ENCODE data around the gene ZNF205. TPM values are rescaled to one million over a fixed set of nuclear protein-coding genes. Genes with fewer than 3 reads are reported as not detected.

The ZNF205 gene
- total and polyA plus RNA-seq, 2 of the 13 experiments (the other 11 are each of a cell fraction or from before 2014, with no cell fraction given) = 5.8 to 10.2 TPM

DNA sequence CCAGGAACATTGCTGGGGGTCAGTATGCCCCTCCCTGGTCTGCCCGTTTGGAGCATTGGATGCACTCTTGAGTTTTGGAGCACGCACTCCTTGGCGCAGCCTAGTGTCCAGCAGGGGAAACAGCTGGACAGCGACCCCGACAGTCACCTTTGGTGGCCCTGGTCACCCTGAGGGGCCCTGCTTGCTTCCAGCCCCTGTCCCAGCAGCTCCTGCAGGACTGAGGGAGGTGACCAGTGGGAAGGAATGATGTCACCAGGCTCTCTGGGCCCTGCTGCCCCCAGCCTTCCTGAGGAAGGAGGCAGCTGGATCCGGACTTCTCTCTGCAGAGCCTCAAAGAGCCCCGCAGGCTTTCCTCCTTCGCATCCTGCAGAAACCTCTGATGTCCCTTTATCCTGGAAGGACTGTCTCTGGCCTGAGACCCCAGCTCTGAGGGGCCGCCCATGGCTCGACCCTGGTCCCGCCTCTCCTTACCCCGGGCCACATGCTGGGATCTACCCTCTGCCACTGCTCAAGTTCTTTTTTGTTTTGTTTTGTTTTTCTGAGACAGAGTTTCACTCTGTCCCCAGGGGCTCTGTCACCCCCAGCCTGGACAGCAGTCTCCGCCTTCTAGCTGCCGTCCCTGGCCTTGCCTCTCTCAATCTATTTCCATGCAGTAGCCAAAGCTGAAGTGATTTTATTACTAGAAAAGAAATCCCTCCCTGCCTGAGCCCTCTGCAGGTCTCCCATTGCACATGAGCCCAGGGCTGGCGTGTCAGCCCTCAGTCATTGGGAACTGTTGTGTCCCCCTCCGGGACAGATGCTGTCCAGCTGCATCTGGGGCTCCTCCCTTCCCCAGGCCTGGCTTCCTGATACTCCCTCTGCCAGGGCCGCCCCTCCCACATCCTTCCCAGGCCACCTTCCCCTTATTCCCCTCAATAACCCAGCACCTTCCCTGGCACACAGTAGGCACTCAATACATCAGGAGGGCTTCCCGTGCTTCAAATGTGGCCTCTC lies 24.8 kb upstream of the ZNF205 start (continued):
- TF ChIP-seq NR2F6 (IDR thresholded peaks at IDR 0.05) = peak; percentile 68
- peak; percentile 63; the same call in 1 of the 2 replicates for TF ChIP-seq NR2F6 (CRISPR knock-in tag; IDR thresholded peaks at IDR 0.05)
- TF ChIP-seq HDAC2 (CRISPR knock-in tag; IDR thresholded peaks at IDR 0.05) = peak; percentile 38; the same call in 1 of the 2 replicates
- TF ChIP-seq, protein P1, sequence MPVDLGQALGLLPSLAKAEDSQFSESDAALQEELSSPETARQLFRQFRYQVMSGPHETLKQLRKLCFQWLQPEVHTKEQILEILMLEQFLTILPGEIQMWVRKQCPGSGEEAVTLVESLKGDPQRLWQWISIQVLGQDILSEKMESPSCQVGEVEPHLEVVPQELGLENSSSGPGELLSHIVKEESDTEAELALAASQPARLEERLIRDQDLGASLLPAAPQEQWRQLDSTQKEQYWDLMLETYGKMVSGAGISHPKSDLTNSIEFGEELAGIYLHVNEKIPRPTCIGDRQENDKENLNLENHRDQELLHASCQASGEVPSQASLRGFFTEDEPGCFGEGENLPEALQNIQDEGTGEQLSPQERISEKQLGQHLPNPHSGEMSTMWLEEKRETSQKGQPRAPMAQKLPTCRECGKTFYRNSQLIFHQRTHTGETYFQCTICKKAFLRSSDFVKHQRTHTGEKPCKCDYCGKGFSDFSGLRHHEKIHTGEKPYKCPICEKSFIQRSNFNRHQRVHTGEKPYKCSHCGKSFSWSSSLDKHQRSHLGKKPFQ (CRISPR knock-in tag; IDR thresholded peaks at IDR 0.05; ENCODE audit: insufficient replicate concordance) = no peak
- TF ChIP-seq ELF1 (CRISPR knock-in tag; IDR thresholded peaks at IDR 0.05) = no peak
- TF ChIP-seq ZNF644 (CRISPR knock-in tag; IDR thresholded peaks at IDR 0.05; ENCODE audit: low read depth) = peak; percentile 55; the same call in 1 of the 2 replicates
- TF ChIP-seq ZNF780A (CRISPR knock-in tag; IDR thresholded peaks at IDR 0.05) = no peak
- no peak for TF ChIP-seq DBP (CRISPR knock-in tag; IDR thresholded peaks at IDR 0.05; ENCODE audit: not compliant biosample characterization)
- TF ChIP-seq TFAP4 (IDR thresholded peaks at IDR 0.05; ENCODE audit: borderline replicate concordance, low read depth) = peak; percentile 74; the same call in 1 of the 2 replicates
- 0 out of 2 replicates have a peak, but pooled peaks have one; percentile 73 for TF ChIP-seq ZBTB7B (CRISPR knock-in tag; IDR thresholded peaks at IDR 0.05)
- TF ChIP-seq HNF4A (CRISPR knock-in tag; IDR thresholded peaks at IDR 0.05) = peak; percentile 14; the same call in 1 of the 2 replicates
- no peak for TF ChIP-seq NFAT5 (CRISPR knock-in tag; IDR thresholded peaks at IDR 0.05)
- TF ChIP-seq ZNF670 (CRISPR knock-in tag; IDR thresholded peaks at IDR 0.05; ENCODE audit: borderline replicate concordance) = 0 out of 2 replicates have a peak, but pooled peaks have one; percentile 34
- no peak for TF ChIP-seq NFYC (CRISPR knock-in tag; IDR thresholded peaks at IDR 0.05)
- TF ChIP-seq, protein P2, sequence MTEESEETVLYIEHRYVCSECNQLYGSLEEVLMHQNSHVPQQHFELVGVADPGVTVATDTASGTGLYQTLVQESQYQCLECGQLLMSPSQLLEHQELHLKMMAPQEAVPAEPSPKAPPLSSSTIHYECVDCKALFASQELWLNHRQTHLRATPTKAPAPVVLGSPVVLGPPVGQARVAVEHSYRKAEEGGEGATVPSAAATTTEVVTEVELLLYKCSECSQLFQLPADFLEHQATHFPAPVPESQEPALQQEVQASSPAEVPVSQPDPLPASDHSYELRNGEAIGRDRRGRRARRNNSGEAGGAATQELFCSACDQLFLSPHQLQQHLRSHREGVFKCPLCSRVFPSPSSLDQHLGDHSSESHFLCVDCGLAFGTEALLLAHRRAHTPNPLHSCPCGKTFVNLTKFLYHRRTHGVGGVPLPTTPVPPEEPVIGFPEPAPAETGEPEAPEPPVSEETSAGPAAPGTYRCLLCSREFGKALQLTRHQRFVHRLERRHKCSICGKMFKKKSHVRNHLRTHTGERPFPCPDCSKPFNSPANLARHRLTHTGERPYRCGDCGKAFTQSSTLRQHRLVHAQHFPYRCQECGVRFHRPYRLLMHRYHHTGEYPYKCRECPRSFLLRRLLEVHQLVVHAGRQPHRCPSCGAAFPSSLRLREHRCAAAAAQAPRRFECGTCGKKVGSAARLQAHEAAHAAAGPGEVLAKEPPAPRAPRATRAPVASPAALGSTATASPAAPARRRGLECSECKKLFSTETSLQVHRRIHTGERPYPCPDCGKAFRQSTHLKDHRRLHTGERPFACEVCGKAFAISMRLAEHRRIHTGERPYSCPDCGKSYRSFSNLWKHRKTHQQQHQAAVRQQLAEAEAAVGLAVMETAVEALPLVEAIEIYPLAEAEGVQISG (CRISPR knock-in tag; IDR thresholded peaks at IDR 0.05) = peak; percentile 23; the same call in 1 of the 2 replicates
- TF ChIP-seq ERF (CRISPR knock-in tag; IDR thresholded peaks at IDR 0.05) = no peak; the same call in 1 of the 2 replicates

Measured in HepG2 (cell line).